Forelimb muscle (tissue), 1 donor: ENCODE results near the gene CLEC17A. TPM values are rescaled to one million over a fixed set of nuclear protein-coding genes. Genes with fewer than 3 reads are reported as not detected.
"Not testable (repeated sequence)": the region's sequence is repeated elsewhere in the genome, so short reads cannot be mapped to it uniquely, and the experiment has no call there.

Source experiments
- DNase-seq: peaks from one replicate; pipeline ENCODE4 v3.0.0-alpha.2; 2013; ENCODE audit warnings: low read depth
- polyA plus RNA-seq: library from polyadenylated mRNA; unstranded; fragments of 120-200 nt; gene quantifications from one replicate; pipeline ENCODE4 v1.2.1, GENCODE V29; 2013; ENCODE audit not compliant: insufficient read length

Gene CLEC17A
- polyA plus RNA-seq = not detected

GRCh38 chr19:14582894-14583340, at the start of gene CLEC17A:
Gene CLEC17A (plus strand): TSS chr19:14583084. CDS start chr19:14583161, 77 bp downstream.
- no peak for DNase-seq

DNA sequence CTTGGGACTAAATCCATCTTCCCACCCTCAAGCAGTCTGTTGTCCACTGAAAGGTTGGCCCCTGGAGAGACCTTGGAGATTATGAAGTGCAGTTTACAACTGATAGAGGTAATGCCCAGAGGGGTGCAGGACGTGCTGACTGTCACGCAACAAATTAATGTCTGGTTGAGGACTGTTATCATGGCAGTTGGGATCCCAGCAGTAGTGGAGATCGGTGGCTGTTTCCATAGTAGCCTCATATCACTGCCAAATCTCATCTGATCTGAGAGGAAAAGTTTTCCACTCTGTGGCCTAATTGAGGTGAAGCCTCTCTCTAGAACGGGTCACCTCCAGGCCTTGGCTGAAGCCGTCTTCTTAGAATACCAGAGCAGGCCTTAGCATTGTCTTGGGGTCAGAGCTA, 49.4 kb upstream of the CLEC17A start:
- no peak for DNase-seq

DNA sequence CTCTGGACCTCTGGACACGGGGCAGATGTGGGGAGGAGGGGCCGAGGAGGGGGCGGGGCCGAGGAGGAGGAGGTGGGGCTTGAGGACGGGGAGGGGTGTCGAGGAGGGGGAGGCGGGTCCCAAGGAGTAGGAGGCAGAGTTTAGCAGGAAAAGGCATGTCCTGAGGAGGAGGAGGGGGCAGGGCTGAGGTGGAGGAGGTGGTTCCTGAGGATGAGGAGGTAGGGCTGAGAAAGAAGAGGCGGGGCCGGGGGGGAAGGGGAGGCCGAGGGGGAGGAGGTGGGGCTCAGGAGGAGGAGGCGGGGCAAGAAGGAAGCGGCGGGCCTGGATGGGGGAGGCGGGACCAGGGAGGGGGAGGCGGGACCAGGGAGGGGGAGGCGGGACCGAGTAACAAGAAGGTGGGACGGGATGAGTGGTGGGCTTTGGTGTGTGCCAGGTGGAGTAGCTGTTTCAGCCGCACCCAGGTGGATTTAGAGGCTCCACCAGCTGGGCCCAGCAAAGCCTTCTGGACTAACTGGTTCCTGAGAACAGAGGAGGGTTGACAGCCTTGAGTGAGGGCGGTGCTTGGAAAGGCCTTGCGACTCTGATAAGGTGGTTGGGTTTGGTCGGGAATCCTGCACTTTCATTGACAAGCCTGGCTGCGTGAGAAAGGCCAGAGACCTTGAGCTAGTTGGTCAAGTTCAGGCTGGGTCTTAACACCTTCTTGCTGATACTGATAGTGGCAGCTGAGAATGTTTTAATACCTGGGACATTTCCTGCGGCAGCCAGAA, 45.8 kb upstream of the CLEC17A start:
- DNase-seq = no peak

GRCh38 chr19:14540741-14541525, 42.0 kb upstream of the CLEC17A start:
- no peak for DNase-seq

GRCh38 chr19:14541979-14542378, 40.9 kb upstream of the CLEC17A start:
- not testable (repeated sequence) for DNase-seq

- no peak for DNase-seq
Observed at GRCh38 chr19:14542711-14543328, 40.1 kb upstream of the CLEC17A start.

DNA sequence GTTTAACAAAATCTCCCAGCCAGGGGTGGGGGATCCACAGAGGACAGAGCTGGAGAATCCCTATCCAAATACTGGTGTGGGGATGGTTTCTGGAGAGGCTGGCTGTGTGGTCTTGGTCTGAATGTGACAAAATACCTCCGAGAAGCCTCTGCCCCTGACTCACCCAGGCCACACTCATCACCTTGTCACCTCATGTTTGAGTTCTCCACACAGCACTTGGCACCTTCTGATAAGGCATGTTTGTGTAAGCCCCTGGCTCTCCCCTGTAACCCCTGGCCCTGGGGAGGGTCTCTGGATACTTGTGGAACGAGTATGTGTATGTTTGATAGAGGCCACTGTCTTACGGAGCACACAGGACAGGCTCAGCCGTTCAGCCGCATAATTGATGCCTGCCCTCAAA, 38.8 kb upstream of the CLEC17A start:
- no peak for DNase-seq

DNA sequence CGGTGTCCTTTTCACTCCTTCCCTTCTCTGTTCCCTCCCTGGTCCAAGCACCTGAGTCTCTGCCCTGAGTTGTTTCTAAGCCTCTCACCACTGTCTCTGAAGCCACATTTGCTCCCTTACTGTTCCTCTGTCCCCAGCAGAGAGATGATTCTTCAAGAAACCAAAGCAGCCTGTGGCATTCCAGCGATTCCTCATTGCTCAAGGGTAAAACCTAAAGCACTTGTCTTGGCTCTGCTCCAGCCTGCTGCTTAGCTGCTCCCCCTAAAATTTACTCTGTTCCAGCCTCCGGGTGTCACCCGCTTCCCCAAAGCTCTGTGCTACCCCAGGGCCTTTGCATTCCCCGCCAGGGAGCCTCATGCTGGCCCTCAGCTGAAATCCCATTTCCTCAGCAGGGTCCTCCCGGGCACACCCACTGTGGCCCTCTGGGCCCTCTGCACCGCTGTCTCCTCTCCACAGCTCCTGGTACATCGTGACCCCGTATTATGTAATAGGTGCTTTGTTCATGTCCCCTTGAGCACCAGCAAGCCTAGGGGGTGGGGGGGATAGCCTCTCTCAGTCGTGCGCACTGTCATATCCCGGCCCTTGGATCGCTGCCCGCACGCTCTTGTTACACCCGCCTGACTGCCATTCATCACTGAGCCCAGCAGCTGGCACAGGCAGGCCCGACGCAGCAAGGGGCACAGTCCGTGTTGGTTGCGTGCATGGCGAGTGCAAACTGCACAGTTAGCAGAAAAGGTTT, 37.7 kb upstream of the CLEC17A start:
- DNase-seq = no peak

GRCh38 chr19:14545716-14546082, 37.2 kb upstream of the CLEC17A start:
- no peak for DNase-seq

- no peak for DNase-seq
Observed at GRCh38 chr19:14550201-14550754, 32.6 kb upstream of the CLEC17A start.

DNA sequence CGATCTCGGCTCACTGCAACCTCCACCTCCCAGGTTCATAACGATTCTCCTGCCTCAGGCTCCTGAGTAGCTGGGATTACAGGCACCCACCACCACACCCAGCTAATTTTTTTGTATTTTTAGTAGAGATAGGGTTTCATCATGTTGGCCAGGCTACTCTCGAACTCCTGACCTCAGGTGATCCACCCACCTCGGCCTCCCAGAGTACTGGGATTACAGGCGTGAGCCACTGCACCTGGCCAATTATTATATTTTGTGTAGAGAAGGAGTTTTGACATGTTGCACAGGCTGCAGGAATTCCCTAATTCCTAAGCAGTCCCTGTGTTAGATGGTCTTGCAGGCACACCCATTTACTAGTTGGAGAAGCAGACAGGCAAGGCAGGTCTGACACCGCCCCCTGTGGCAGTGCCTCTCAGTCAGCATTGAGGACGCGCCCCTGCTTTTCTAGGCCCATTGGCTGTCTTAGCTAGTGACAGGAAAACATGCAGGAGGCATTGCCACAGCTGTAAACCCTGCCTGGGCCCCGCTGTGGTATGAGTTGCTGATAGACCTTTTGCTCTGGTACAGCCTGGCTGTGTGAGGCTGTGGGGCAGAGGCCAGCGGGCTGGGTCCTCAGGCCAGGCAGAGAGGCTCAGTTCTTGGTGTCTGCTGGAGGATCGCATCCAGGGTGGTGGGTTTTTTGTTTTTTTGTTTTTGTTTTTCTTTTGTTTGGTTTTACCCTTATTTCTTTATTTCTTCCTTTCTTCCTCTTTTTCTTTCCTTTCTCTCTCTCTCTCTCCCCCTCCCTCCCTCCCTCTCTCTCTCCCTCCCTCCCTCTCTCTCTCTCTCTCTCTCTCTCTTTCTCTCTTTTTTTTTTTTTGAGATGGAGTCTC, 31.5 kb upstream of the CLEC17A start:
- not testable (repeated sequence) for DNase-seq

DNA sequence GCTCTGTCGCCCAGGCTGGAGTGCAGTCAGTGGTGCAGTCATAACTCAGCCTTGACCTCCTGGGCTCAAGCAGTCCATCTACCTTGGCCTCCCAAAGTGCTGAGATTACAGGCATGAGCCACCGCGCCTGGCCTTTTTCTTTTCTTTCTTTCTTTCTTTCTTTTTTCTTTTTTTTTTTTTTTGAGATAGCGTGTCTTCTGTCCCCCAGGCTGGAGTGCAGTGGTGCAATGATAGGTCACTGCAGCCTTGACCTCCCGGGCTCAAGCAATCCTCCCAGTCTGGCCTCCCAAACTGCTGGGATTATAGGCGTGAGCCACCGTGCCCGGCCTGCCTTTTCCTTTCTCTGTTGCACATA, 30.9 kb upstream of the CLEC17A start:
- not testable (repeated sequence) for DNase-seq

DNA sequence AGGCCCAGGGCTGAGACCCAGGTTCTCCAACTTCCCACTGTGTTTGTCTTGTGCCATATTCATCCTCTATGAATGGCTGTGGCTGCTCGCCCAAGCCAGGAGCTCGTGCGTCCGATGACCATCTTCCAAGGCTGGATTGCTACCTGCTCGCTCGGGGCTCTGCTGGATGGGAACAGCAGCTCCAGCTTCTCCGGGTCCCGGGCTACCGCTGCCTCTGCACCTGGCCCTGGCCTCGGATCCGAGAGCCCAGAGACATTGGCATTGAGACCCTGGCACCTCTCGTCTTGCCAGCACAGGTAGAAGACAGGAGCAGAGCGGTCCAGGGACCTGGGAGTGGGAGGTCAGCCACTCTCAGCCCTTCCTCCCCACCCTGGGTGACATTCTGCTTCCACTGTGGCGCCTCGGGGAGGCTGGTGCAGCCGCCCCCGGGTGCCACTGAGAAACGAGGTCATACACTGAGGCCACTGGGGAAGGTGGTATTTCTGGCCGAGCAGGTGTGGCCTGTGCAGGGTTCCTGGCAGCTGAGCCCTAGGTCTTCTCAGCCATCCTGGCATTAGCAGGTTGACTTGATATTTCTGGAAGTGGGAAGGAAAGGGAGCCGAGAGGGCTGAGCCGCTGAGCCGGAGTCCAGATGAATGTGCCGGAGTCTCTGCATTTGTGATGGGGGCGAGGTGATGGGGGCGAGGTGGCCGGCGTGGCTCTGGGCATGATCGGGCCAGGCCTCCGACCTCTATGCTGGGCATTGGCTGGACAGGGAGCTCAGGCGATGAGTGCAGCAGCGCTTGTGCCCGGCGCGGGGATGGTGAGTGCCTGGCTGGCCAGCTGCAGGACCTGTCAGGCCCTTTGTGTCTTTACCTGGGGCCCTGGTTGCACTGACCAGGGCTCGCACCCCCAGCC, 29.6 kb upstream of the CLEC17A start:
- no peak for DNase-seq

- no peak for DNase-seq
Observed at GRCh38 chr19:14553939-14554243, 29.0 kb upstream of the CLEC17A start.

DNA sequence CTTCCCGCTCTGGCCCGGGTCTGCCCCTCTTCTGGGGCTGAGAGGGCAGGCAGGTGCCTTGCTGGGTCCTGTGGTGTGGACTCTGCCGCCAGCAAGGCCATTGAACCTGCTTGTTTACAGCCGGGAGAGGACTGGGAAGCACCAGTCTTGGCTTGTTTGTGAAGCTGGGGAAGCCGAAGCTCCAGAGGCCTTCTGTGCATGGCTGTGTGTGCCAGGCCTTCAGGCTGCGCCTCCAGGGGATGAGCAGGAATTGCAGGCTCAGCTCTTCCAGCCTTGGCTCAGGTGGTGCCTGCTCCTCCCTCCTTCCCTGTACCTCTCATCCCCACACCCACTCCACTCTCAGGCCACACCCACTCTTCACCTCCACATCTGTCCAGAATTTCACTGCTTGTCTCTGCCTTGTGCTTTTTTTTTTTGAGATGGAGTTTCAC, 28.5 kb upstream of the CLEC17A start:
- no peak for DNase-seq

DNA sequence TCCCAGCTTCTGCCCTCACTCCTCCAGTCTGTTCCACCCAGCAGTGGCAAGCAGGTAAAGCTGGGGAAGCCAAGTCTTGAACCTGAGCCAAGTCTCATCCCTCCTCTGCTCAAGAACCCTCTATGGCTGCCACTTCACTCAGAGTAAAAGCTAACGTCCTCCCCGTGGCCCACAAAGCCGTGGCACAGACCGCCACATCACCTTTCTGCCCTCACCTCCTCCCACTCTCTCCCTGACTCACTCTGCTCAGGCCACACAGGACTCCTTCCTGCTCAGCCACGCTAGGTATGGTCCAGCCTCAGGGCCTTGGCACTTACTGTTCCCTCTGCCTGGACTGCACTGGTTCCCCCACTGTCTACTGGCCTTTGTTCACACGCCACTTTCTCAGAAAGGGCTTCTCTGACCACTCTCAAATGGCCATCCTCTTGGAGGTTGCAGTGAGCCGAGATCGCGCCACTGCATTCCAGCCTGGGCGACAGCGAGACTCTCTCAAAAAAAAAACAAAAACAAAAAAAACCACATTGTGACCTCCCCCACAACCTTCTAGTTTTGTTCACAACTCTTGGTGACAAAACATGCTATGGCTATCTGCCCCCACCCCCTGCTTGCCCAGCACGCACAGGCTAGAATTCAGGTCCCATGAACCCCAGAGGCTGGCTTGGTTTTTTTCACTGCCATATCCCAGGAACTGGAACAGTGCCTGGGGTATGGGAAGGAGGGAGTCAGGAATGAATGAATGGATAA, 26.8 kb upstream of the CLEC17A start:
- no peak for DNase-seq

DNA sequence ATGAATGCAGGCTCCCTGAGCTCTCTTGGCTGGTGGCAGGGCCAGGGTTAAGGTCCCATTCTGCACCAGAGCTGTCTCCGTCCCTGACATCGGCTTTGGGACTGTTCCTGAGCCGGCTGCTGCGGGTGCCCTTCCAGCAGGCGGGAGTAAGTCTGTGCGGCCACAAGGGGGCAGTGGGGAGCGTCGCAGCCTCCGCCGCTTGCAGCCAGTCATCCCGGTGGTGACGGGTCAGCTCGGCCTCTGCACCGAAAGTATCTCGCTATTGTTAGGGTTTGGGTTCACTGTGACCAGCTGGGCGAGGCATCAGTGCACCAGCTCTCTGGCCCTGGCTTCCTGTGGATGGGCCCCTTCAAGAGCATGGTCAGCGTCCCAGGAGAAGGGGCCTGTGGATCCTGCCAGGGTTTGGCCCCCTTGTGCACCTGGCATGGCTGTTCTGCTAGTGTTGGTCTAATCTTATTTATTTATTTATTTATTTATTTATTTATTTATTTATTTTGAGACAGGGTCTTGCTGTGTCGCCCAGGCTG, 26.2 kb upstream of the CLEC17A start:
- DNase-seq = no peak

DNA sequence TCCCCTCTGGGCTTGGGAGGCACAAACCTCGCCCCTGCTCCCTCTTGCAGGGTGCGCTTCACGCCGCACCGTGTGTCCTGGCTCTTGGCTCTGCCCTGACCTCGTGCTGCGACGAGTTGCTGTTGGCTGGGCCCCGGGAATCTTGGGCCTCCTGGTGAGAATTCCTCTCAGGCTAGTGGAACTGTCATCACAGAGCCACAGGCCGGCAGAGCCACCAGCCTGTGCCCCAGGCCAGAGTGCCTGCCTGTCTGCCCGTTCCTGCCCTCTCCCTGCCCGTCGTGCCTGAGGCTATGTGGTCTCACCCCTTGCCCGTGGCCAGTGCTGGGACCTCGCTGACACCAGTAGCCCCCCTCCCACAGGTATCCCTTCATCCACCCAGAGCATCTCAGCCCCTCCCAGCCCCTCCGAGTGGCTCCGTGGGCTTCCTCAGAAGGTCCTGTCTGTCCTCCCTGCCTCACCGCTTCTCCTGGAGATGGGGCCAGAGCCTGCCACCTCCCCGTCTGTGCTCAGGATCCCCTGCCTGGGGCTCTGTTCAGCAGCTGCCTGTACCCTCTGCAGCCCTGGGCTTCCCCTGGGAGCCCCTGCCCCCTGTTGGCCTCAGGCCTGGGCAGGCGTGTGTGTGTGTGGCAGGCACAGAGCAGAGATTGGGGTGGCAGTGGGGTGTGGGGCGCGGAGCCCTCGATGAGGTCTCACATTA, 24.4 kb upstream of the CLEC17A start:
- DNase-seq = no peak
